ENCODE measurements around the gene EVC.

- TF ChIP-seq CTCF (conservative IDR thresholded peaks at IDR 0.05; ENCODE audit: low read depth, low read length) (no peak), MXI1 (IDR thresholded peaks at IDR 0.05; ENCODE audit: borderline replicate concordance, low read depth, low read length) (no peak), POLR2A (IDR thresholded peaks at IDR 0.05; ENCODE audit: low read depth, low read length) (no peak), RAD21 (IDR thresholded peaks at IDR 0.05; ENCODE audit: low read length) (no peak), RFX5 (IDR thresholded peaks at IDR 0.05; ENCODE audit: low read depth, low read length) (no peak), USF2 (IDR thresholded peaks at IDR 0.05; ENCODE audit: low read depth, low read length) (no peak), RCOR1 (IDR thresholded peaks at IDR 0.05; ENCODE audit: insufficient replicate concordance, low read length) (no peak), CEBPB (IDR thresholded peaks at IDR 0.05; ENCODE audit: low read depth, low read length) (no peak), SMC3 (IDR thresholded peaks at IDR 0.05; ENCODE audit: low read depth, low read length) (no peak), MAZ (IDR thresholded peaks at IDR 0.05; ENCODE audit: borderline replicate concordance, low read depth, low read length) (no peak), BHLHE40 (IDR thresholded peaks at IDR 0.05; ENCODE audit: low read depth, low read length) (no peak), CHD1 (IDR thresholded peaks at IDR 0.05; ENCODE audit: low read depth, low read length) (no peak), FOS (IDR thresholded peaks at IDR 0.05; ENCODE audit: low read depth, low read length) (no peak)
Measured at GRCh38 chr4:5776510-5776909, 65.5 kb downstream of the EVC start.

Data from IMR-90 (cell line).